Medulla oblongata (tissue), 1 donor: ENCODE results near the gene FDPS.
"Not testable (repeated sequence)": the region's sequence is repeated elsewhere in the genome, so short reads cannot be mapped to it uniquely, and the experiment has no call there.

ENCODE experiments used
- DNase-seq: peaks from one replicate; pipeline ENCODE4 v3.0.0-alpha.2; 2015; ENCODE audit errors: extremely low spot score

FDPS gene

GRCh38 chr1:155319536-155319935, 10.9 kb downstream of the FDPS start:
- DNase-seq = no peak

GRCh38 chr1:155320252-155320651, 11.6 kb downstream of the FDPS start:
- DNase-seq = no peak

- DNase-seq = peak; percentile 67
Observed at GRCh38 chr1:155320661-155321617, 12.3 kb downstream of the FDPS start, which contains the start of gene RUSC1. Gene RUSC1, plus strand, starts transcription at chr1:155320894. Its CDS starts 880 bp downstream, at chr1:155321774.

GRCh38 chr1:155321639-155322503, 13.2 kb downstream of the FDPS start:
- DNase-seq = peak; percentile 3

- DNase-seq = peak; percentile 50
Observed at GRCh38 chr1:155322571-155322952, 13.9 kb downstream of the FDPS start.

- DNase-seq = peak; percentile 90
Observed at GRCh38 chr1:155322953-155323728, 14.5 kb downstream of the FDPS start.

- peak; percentile 88 for DNase-seq
Observed at GRCh38 chr1:155323729-155324036, 15.0 kb downstream of the FDPS start.

- peak; percentile 97 for DNase-seq
Observed at GRCh38 chr1:155324037-155324716, 15.5 kb downstream of the FDPS start.

- no peak for DNase-seq
Observed at GRCh38 chr1:155324717-155325602, 16.3 kb downstream of the FDPS start.

- DNase-seq = no peak
Observed at GRCh38 chr1:155325603-155325893, 16.9 kb downstream of the FDPS start.

GRCh38 chr1:155326020-155326526, 17.4 kb downstream of the FDPS start:
- DNase-seq = no peak

- no peak for DNase-seq
Observed at GRCh38 chr1:155326631-155327037, 18.0 kb downstream of the FDPS start.

- DNase-seq = no peak
Observed at GRCh38 chr1:155327981-155328380, 19.3 kb downstream of the FDPS start.

- DNase-seq = not testable (repeated sequence)
Observed at GRCh38 chr1:155328856-155329255, 20.2 kb downstream of the FDPS start.

GRCh38 chr1:155329980-155330598, 21.4 kb downstream of the FDPS start:
- no peak for DNase-seq

GRCh38 chr1:155334962-155335361, 26.3 kb downstream of the FDPS start:
- DNase-seq = no peak

- no peak for DNase-seq
Observed at GRCh38 chr1:155339515-155340097, 30.9 kb downstream of the FDPS start.

- DNase-seq = no peak
Observed at GRCh38 chr1:155342842-155343241, 34.2 kb downstream of the FDPS start.

GRCh38 chr1:155352631-155353030, 44.0 kb downstream of the FDPS start:
- DNase-seq = no peak
